Measurements from ENCODE around the gene MRGPRD.

DNA sequence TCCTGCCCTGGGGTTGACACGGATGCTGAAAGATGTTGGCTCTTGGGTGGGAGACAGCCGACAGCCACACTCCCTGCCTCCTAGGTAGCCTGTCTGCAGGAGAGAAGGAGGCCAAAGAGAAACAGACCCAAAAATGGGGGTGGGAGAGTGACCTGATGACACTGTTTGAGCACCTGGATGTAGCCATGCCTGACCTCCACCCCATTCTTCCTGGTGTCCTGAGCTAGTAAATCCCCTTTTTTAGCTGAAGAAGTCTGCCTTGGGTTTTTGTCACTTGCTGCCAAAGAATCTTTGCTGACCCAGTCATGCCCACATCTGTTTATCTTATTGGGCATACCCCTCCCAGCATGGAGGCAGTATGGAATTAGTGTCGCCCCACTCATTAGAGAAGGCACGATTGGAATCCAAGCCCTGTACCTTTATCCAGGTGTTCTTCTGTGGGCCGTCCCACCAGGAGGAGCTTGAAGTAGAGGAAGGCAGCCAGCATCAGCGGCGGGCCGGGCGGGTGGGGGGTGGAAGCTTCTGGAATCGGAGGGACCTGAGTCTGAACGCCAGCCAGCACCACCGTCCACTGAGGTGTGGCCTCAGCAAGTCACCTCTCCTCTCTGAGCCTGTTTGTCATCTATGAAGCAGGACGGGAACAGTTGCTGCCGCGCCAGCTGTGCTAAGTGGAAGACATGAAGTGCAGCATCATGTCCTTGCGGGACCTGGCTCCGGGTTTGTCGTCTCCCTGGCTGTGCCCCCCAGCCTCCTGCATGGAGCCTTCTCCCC lies 39.3 kb downstream of the MRGPRD start:
- no peak for TF ChIP-seq NR1H2 (CRISPR knock-in tag; IDR thresholded peaks at IDR 0.05)
- no peak for TF ChIP-seq HMGXB4 (CRISPR knock-in tag; IDR thresholded peaks at IDR 0.05)
- TF ChIP-seq ATF1 (CRISPR knock-in tag; IDR thresholded peaks at IDR 0.05) = no peak
- no peak for TF ChIP-seq CTCF (IDR thresholded peaks at IDR 0.05)
- no peak for TF ChIP-seq ARID4B (CRISPR knock-in tag; IDR thresholded peaks at IDR 0.05; ENCODE audit: borderline replicate concordance)
- no peak for TF ChIP-seq ZNF416 (CRISPR knock-in tag; IDR thresholded peaks at IDR 0.05)
- TF ChIP-seq, protein P1, sequence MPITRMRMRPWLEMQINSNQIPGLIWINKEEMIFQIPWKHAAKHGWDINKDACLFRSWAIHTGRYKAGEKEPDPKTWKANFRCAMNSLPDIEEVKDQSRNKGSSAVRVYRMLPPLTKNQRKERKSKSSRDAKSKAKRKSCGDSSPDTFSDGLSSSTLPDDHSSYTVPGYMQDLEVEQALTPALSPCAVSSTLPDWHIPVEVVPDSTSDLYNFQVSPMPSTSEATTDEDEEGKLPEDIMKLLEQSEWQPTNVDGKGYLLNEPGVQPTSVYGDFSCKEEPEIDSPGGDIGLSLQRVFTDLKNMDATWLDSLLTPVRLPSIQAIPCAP (CRISPR knock-in tag; IDR thresholded peaks at IDR 0.05) = no peak
- TF ChIP-seq FOXP4 (CRISPR knock-in tag; IDR thresholded peaks at IDR 0.05) = no peak
- no peak for TF ChIP-seq ZNF317 (CRISPR knock-in tag; IDR thresholded peaks at IDR 0.05; ENCODE audit: borderline replicate concordance, low read depth)
- no peak for TF ChIP-seq SP1 (CRISPR knock-in tag; conservative IDR thresholded peaks at IDR 0.05)
- no peak for TF ChIP-seq CBFB (CRISPR knock-in tag; IDR thresholded peaks at IDR 0.05; ENCODE audit: low read depth)
- no peak for TF ChIP-seq NFATC4 (CRISPR knock-in tag; IDR thresholded peaks at IDR 0.05)

Measured in WTC11 (cell line).